ENCODE results near the gene HIF3A. TPM values are rescaled to one million over a fixed set of nuclear protein-coding genes. Genes with fewer than 3 reads are reported as not detected.
"Not testable (repeated sequence)": the region's sequence is repeated elsewhere in the genome, so short reads cannot be mapped to it uniquely, and the experiment has no call there.

HIF3A gene
- total RNA-seq, 3 donors from 2014 or later = 4.9 to 96.1 (median 19.0) TPM

DNA sequence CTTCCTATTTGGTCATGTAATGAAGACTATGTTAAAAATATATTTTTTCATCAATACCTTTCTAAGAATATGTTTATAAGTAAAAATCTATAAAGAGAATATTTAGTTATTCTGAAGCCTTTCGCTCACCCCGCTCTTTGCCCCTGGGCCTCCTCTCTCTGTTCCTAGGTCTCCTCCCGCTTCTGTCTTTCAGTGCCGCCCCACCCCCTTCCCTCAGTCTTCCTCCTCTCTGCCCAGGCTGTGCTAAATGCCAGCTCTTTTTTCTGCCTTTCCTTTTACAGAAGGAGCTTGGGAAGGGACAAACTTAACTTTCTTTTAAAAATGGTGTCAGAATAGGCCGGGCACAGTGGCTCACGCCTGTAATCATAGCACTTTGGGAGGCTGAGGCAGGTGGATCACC lies 22.8 kb downstream of the HIF3A start:
- Histone ChIP-seq H3K36me3 (ENCODE audit: low read depth) (no peaks in the 10 kb centered on the region), H3K4me3 (no peak overlapping the region), H3K9me3 (no peaks in the 10 kb centered on the region), H3K4me1 (ENCODE audit: low read depth) (no peaks in the 10 kb centered on the region)
- TF ChIP-seq, protein P1, sequence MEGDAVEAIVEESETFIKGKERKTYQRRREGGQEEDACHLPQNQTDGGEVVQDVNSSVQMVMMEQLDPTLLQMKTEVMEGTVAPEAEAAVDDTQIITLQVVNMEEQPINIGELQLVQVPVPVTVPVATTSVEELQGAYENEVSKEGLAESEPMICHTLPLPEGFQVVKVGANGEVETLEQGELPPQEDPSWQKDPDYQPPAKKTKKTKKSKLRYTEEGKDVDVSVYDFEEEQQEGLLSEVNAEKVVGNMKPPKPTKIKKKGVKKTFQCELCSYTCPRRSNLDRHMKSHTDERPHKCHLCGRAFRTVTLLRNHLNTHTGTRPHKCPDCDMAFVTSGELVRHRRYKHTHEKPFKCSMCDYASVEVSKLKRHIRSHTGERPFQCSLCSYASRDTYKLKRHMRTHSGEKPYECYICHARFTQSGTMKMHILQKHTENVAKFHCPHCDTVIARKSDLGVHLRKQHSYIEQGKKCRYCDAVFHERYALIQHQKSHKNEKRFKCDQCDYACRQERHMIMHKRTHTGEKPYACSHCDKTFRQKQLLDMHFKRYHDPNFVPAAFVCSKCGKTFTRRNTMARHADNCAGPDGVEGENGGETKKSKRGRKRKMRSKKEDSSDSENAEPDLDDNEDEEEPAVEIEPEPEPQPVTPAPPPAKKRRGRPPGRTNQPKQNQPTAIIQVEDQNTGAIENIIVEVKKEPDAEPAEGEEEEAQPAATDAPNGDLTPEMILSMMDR (IDR thresholded peaks at IDR 0.05) = no peak
- intact Hi-C loops (cut with DNase I, micrococcal nuclease) = no loop called here
- ATAC-seq = no peak
- DNase-seq = no peak

DNA sequence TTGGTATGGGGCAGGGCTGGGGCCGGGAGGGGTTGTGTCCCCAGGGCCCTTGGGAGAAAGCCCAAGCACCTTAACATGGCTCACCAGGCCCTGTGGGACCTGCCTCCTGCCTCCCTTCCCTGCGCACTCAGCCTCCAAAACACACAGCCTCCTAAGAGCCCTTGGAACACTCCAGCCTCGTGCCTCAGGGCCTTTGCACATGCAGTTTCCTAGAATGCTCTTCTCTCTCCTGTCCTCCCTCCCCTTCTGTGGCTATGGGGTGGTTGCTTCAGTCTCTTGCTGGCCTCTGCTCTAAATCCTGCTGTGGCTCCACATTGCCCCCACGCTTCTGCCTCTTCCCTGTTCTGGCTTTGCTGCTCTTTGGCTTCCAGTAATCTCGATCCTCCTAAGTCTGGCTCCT lies 23.7 kb downstream of the HIF3A start:
- TF ChIP-seq, protein P1 (IDR thresholded peaks at IDR 0.05) = no peak
- ATAC-seq (no peak), DNase-seq (no peak)
- Histone ChIP-seq H3K4me1 (ENCODE audit: low read depth) (no peaks in the 10 kb centered on the region), H3K4me3 (no peak overlapping the region), H3K9me3 (no peaks in the 10 kb centered on the region), H3K36me3 (ENCODE audit: low read depth) (no peaks in the 10 kb centered on the region)
- intact Hi-C loops (cut with DNase I, micrococcal nuclease) = no loop called here

DNA sequence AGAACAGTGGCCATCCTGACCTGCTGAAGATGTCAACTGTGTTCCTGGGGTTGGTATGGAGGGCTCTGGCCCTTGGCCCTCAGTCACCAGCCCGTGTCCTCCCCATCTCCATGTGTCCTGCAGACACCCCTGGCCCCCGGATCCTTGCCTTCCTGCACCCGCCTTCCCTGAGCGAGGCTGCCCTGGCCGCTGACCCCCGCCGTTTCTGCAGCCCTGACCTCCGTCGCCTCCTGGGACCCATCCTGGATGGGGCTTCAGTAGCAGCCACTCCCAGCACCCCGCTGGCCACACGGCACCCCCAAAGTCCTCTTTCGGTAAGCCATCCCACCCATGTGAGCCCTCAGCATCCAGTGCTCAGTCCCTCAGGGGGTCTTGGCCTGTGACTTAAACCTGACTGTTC lies 24.8 kb downstream of the HIF3A start:
- intact Hi-C loops (cut with DNase I, micrococcal nuclease) = no loop called here
- DNase-seq (no peak), ATAC-seq (no peak)
- Histone ChIP-seq H3K4me3 (no peak overlapping the region), H3K9me3 (peaks cover 9% of the 10 kb centered on the region), H3K36me3 (ENCODE audit: low read depth) (no peaks in the 10 kb centered on the region), H3K4me1 (ENCODE audit: low read depth) (no peaks in the 10 kb centered on the region)
- TF ChIP-seq, protein P1 (IDR thresholded peaks at IDR 0.05) = no peak

DNA sequence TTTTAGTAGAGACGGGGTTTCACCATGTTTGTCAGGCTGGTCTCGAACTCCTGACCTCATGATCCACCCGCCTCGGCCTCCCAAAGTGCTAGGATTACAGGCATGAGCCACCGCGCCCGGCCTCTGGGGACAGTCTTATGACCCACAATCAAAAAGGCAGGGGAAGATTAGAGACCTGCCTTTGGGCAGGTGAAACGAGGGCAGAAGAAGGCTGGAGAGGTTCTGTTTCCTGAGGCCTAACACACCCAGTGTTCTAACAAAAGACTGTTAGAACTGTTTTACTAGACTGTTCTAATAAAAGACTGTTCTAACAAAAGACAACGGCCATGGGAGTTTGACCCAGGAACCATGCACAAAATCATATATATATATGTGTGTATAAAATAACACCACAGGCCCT lies 26.4 kb downstream of the HIF3A start:
- intact Hi-C loops (cut with DNase I, micrococcal nuclease) = not testable (repeated sequence)
- H3K9me3 ChIP-seq = peaks cover 23% of the 10 kb centered on the region

DNA sequence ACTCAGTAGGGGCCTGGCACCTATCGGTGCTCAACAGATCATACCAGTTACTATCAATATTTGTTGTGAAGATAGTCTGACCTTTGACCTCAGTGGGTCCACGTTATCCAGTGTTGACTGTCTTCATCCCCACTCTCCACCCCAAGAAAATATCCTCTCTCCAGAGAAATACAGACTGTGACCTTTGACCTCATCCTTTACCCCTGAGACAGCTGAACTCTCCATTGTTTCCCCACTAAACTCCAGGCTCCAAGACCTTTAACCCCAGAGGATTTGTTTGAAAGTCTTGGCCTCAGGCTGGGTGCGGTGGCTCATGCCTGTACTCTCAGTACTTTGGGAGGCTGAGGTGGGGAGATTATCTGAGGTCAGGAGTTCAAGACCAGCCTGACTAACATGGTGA lies 27.4 kb downstream of the HIF3A start:
- TF ChIP-seq, protein P1 (IDR thresholded peaks at IDR 0.05) = no peak
- intact Hi-C loops (cut with DNase I, micrococcal nuclease) = no loop called here
- DNase-seq = no peak
- Histone ChIP-seq H3K9me3 (peaks cover 25% of the 10 kb centered on the region), H3K36me3 (ENCODE audit: low read depth) (no peaks in the 10 kb centered on the region), H3K4me3 (no peak overlapping the region), H3K4me1 (ENCODE audit: low read depth) (no peaks in the 10 kb centered on the region)
- no peak for ATAC-seq

More for the DNA sequence above, 26.4 kb downstream of the HIF3A start:
- H3K4me3 ChIP-seq; DNase-seq; H3K36me3 ChIP-seq (ENCODE audit: low read depth); H3K4me1 ChIP-seq (ENCODE audit: low read depth): not testable (repeated sequence)
- peak; percentile 51 for ATAC-seq

DNA sequence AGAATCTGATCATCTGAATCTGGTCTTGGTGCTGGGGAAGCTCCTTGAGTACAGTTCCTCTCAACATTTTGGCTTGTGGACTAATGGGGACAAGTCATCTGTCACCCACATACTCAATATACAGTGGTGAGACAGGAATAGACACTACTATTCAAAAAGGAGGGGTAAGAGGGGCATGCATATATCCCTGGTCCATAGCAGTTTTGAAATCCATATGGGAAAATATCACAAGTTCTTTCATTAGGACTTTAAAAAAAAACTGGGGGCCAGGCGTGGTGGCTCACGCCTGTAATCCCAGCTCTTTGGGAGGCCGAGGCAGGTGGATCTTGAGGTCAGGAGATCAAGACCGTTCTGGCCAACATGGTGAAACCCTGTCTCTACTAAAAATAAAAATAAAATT lies 29.8 kb downstream of the HIF3A start:
- Histone ChIP-seq H3K36me3 (ENCODE audit: low read depth) (no peaks in the 10 kb centered on the region), H3K9me3 (peaks cover 25% of the 10 kb centered on the region), H3K4me3 (no peak overlapping the region), H3K4me1 (ENCODE audit: low read depth) (no peaks in the 10 kb centered on the region)
- DNase-seq = no peak
- TF ChIP-seq, protein P1 (IDR thresholded peaks at IDR 0.05) = no peak
- intact Hi-C loops (cut with DNase I, micrococcal nuclease) = no loop called here
- no peak for ATAC-seq

All from mucosa of descending colon (tissue), 3 donors.